Cardiac fibroblast (primary cell): ENCODE measurements around the gene CYB561D2.

Source experiments
- DNase-seq, 2 donors: peaks; one replicate each; pipeline versions ENCODE4 v3.0.0 to v3.0.0-alpha.2; 2010; ENCODE audit warnings: low read depth in 2 of 2
- H3K4me3 ChIP-seq, 2 donors: replicated peaks in 1 of 2; 1 replicate in 1 of 2; 2 replicates in 1 of 2; pipeline ENCODE4 v1.5.1; 2011; ENCODE audit warnings: low read depth in 2 of 2, low read length in 2 of 2, mild to moderate bottlenecking in 2 of 2, moderate library complexity in 1 of 2
- CTCF ChIP-seq: IDR thresholded peaks from one replicate; pipeline ENCODE4 v1.5.1; 2011; ENCODE audit warnings: low read depth, mild to moderate bottlenecking, low read length, inconsistent platforms

Gene CYB561D2

GRCh38 chr3:50337175-50337861, 13.3 kb upstream of the CYB561D2 start:
- no peak for TF ChIP-seq CTCF
- H3K4me3 ChIP-seq: peak overlapping the region; percentile 85 to 89

GRCh38 chr3:50338965-50339364, 11.7 kb upstream of the CYB561D2 start:
- no peak for TF ChIP-seq CTCF
- no peak for DNase-seq
- H3K4me3 ChIP-seq: no peak overlapping the region

More at GRCh38 chr3:50337175-50337861, 13.3 kb upstream of the CYB561D2 start:
- DNase-seq: peak; percentile 100

- peak overlapping the region; percentile 43 to 64 for H3K4me3 ChIP-seq
- TF ChIP-seq CTCF: no peak
- DNase-seq: peak; percentile 53 to 85
Observed at GRCh38 chr3:50339485-50340146, 11.0 kb upstream of the CYB561D2 start.

- DNase-seq: no peak
- no peak for TF ChIP-seq CTCF
- H3K4me3 ChIP-seq: peak overlapping the region; percentile 43 to 64
Observed at GRCh38 chr3:50340147-50340447, 10.6 kb upstream of the CYB561D2 start.

GRCh38 chr3:50340448-50341329, 10.0 kb upstream of the CYB561D2 start, which contains the start of gene RASSF1:
RASSF1 (minus strand) TSS chr3:50340836; CDS start chr3:50340805, 31 bp downstream.
- peak within 1 kb of the TSS; percentile 43 to 64 for H3K4me3 ChIP-seq
- no peak for TF ChIP-seq CTCF
- peak; percentile 64 for DNase-seq

GRCh38 chr3:50341537-50341936, 9.1 kb upstream of the CYB561D2 start:
- no peak for DNase-seq
- H3K4me3 ChIP-seq: peak overlapping the region; percentile 42 to 64
- TF ChIP-seq CTCF: no peak
